Measurements from ENCODE around the gene ZMYND19.
"Not testable (repeated sequence)": the region's sequence is repeated elsewhere in the genome, so short reads cannot be mapped to it uniquely, and the experiment has no call there.

The ZMYND19 gene

DNA sequence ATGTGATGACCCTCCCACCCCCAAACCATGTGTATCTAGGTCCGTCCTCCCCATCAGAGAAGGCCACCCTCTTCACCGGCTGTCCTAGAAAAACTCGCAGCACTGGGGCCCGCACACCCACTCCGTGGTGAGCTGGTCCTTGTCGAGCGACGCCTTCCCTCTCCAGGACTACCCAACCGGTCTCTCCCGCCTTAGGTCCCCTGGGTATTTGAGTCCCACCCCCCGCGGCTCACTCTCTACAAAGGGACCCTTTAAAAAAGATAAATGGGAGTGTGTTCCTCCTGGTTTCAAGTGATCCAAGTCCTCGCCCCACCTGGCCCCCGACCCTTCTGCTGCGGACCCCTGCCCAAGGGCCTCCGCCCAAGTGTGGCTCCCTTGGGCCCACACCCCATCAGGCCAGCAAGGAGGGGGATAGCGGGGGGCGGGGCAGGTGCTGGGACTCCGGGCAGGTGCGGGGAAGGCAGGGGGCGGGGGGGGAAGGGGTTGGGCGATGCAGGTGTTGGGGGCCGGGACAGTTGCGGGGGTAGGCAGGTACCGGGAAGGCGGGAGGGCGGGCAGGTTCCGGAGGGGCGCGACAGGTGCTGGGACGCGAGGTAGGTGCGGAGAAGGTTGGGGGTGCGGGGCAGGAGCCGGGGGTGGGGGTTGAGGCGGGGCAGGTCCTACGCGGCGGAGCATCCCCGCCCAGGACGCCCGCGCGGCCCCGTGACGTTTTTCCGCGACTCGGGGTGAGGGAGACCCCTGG, 14.2 kb upstream of the ZMYND19 start:
- DNase-seq: no peak
- no peaks in the 10 kb centered on the region for H3K36me3 ChIP-seq
- peaks cover 8% of the 10 kb centered on the region for H3K27me3 ChIP-seq
- TF ChIP-seq, protein P1, sequence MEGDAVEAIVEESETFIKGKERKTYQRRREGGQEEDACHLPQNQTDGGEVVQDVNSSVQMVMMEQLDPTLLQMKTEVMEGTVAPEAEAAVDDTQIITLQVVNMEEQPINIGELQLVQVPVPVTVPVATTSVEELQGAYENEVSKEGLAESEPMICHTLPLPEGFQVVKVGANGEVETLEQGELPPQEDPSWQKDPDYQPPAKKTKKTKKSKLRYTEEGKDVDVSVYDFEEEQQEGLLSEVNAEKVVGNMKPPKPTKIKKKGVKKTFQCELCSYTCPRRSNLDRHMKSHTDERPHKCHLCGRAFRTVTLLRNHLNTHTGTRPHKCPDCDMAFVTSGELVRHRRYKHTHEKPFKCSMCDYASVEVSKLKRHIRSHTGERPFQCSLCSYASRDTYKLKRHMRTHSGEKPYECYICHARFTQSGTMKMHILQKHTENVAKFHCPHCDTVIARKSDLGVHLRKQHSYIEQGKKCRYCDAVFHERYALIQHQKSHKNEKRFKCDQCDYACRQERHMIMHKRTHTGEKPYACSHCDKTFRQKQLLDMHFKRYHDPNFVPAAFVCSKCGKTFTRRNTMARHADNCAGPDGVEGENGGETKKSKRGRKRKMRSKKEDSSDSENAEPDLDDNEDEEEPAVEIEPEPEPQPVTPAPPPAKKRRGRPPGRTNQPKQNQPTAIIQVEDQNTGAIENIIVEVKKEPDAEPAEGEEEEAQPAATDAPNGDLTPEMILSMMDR (IDR thresholded peaks at IDR 0.05; ENCODE audit: low read depth, low read length): no peak
- no peaks in the 10 kb centered on the region; the same call in 1 of the 2 replicates for H3K9me3 ChIP-seq
- H3K4me1 ChIP-seq: no peaks in the 10 kb centered on the region; the same call in 1 of the 2 replicates
- 0 out of 2 replicates have a peak overlapping the region, but pooled peaks have one; percentile 4 for H3K4me3 ChIP-seq (ENCODE audit: low read depth, low read length)

DNA sequence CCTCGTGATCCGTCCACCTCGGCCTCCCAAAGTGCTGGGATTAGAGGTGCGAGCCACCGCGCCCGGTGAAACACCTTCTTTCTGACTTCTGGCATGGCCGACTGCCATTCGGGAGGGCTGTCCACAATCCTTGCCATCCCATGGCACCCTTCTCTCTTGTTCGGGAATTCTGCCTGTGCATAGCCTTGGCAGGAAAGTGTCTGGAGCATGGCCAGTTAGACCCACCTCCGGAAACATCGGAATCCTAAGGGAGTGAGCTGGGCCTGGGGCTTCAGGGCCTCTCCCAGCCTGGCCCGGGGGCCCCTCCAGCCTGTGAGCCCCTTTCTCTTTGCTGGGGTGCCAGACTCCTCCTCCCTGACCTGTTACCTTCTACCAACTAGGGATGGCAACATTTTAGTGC, 13.6 kb upstream of the ZMYND19 start:
- TF ChIP-seq, protein P1 (IDR thresholded peaks at IDR 0.05; ENCODE audit: low read depth, low read length): no peak
- DNase-seq: no peak
- H3K4me1 ChIP-seq: no peaks in the 10 kb centered on the region; the same call in 1 of the 2 replicates
- H3K36me3 ChIP-seq: no peaks in the 10 kb centered on the region
- H3K27me3 ChIP-seq: peaks cover 8% of the 10 kb centered on the region
- no peak overlapping the region for H3K4me3 ChIP-seq (ENCODE audit: low read depth, low read length)
- H3K9me3 ChIP-seq: no peaks in the 10 kb centered on the region; the same call in 1 of the 2 replicates

DNA sequence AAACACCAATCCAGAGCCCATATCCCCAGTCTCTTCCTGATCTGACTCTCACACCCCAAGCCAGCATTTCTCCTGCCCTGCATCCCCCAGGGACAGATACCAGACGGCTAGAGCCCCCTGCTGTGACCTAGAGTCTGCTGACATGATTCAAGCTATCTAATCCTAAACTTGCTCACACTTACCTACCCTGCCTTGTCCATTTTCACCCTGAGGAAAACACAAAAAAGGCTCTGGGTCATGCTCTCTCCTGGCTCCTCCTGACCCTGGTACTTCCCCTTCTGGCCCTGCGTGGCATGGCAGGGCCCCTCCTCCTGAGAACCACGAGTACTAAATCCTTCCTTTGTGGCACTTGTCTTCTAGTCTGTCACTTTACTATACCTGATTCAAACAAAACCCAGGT, 12.3 kb upstream of the ZMYND19 start:
- Histone ChIP-seq H3K4me3 (ENCODE audit: low read depth, low read length) (no peak overlapping the region), H3K36me3 (no peaks in the 10 kb centered on the region), H3K9me3 (no peaks in the 10 kb centered on the region; the same call in 1 of the 2 replicates), H3K27me3 (peaks cover 8% of the 10 kb centered on the region), H3K4me1 (no peaks in the 10 kb centered on the region; the same call in 1 of the 2 replicates)
- TF ChIP-seq, protein P1 (IDR thresholded peaks at IDR 0.05; ENCODE audit: low read depth, low read length): peak; percentile 17; the same call in 1 of the 2 replicates
- no peak for DNase-seq

DNA sequence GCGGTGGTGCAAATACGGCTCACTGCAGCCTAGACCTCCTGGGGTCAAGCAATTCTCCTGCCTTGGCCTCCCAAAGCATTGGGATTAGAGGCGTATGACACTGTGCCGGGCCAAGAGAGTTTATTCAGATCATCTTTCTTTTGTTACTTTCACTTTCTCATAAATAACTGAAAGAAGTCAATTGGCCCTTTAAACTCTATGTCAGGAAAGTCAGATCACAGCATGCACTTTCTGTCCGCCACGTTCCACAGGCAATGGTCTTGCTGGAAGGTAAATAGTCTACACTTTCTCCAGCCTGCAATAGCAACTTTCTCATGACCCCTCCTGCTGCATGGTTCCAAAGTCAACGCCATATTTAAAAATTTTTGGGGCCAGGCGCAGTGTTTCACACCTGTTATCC, 8.6 kb upstream of the ZMYND19 start:
- no peak overlapping the region for H3K4me3 ChIP-seq (ENCODE audit: low read depth, low read length)
- H3K36me3 ChIP-seq: no peaks in the 10 kb centered on the region
- no peaks in the 10 kb centered on the region for H3K4me1 ChIP-seq
- no peaks in the 10 kb centered on the region for H3K27me3 ChIP-seq
- DNase-seq: no peak
- H3K9me3 ChIP-seq: no peaks in the 10 kb centered on the region
- TF ChIP-seq, protein P1 (IDR thresholded peaks at IDR 0.05; ENCODE audit: low read depth, low read length): no peak

DNA sequence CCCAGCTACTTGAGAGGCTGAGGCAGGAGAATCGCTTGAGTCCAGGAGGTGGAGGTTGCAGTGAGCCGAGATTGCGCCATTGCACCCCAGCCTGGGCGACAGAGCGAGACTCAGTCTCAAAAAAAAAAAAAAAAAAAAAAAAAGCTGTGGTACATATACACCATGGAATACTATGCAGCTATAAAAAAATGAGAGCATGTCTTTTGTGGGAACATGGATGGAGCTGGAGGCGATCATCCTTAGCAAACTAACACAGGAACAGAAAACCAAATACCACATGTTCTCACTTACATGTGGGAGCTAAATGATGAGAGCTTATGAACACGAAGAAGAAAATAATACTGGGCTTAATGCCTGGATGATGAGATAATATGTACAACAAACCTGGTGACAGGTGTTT, 6.3 kb upstream of the ZMYND19 start:
- not testable (repeated sequence) for DNase-seq; H3K36me3 ChIP-seq; H3K9me3 ChIP-seq; H3K4me1 ChIP-seq; H3K4me3 ChIP-seq (ENCODE audit: low read depth, low read length); H3K27me3 ChIP-seq

DNA sequence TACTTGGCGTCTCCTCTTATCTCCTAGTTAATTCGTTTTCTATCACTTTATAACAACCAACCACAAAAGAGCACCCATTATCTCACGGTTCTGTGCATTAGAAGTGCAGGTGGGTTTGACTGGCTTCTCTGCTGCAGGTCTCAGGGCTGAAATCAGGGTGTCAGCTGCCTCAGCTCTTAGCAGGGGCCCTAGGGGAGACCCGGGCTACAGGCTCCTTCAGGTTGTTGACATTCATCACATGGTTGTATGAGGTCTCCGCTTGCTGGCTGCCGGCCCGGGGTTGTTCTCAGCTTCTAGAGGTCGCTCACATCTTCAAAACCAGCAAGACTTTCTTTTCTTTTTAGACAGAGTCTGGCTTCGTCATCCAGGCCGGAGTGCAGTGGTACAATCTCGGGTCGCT, 2.9 kb upstream of the ZMYND19 start:
- no peaks in the 10 kb centered on the region for H3K9me3 ChIP-seq
- TF ChIP-seq, protein P1 (IDR thresholded peaks at IDR 0.05; ENCODE audit: low read depth, low read length): no peak
- H3K4me1 ChIP-seq: no peaks in the 10 kb centered on the region
- no peak for DNase-seq
- H3K27me3 ChIP-seq: no peaks in the 10 kb centered on the region
- H3K4me3 ChIP-seq (ENCODE audit: low read depth, low read length): no peak overlapping the region
- H3K36me3 ChIP-seq: peaks cover 4% of the 10 kb centered on the region
